ENCODE measurements around the gene SDF2. TPM values are rescaled to one million over a fixed set of nuclear protein-coding genes. Genes with fewer than 3 reads are reported as not detected.

SDF2 gene
- total RNA-seq, 1 donor from 2014 or later, result 51.0 TPM

DNA sequence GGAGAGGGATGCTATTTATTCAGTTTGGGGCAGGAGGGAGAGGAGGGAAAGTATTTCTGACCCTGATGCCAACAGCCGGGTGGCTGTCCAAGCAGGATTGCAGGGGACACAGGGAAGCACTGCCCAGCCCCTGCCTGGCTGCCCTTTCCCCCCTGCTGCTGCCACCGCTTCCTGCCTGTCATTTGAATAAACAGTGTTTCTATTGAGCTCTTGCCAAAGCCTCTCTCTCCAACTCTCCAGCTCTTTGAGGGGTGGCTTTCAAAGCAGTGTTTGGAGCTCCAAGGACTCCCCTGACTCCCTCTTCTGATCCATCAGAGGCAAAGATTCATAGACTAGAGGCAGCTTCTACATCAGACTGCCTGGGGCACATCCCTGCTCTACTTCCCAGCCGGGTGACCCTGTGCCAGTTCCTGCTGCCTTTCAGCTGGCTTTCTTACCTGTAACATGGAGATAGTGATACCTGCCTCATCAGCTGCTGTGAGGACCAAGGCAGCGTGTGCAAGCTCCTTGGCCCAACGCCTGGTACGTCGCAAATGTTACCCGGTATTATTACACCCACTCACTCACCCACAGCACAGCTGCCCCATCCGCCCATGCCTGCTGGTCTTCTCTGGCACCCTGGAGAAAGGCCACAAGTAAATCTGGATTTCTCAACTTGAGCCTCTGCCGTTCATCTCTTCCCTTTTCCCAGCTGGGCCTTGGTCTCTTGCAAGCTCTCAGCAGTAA lies 40.5 kb upstream of the SDF2 start:
- Mint-ChIP-seq H3K27me3 (ENCODE audit: low read depth) (no peaks in the 10 kb centered on the region), H3K36me3 (peaks cover 36% of the 10 kb centered on the region), H3K4me1 (no peaks in the 10 kb centered on the region), H3K4me3 (no peak overlapping the region), H3K9me3 (no peaks in the 10 kb centered on the region), H3K27ac (no peak overlapping the region)
- TF ChIP-seq CTCF (IDR thresholded peaks at IDR 0.05; ENCODE audit: unreplicated experiment), result no peak
- no peak for DNase-seq (ENCODE audit: low spot score in 2 of 2, unreplicated experiment in 2 of 2)

- no peak for TF ChIP-seq CTCF (IDR thresholded peaks at IDR 0.05; ENCODE audit: unreplicated experiment)
- Mint-ChIP-seq H3K27me3 (ENCODE audit: low read depth) (no peaks in the 10 kb centered on the region), H3K9me3 (no peaks in the 10 kb centered on the region), H3K4me3 (no peak overlapping the region), H3K36me3 (peaks cover 41% of the 10 kb centered on the region), H3K4me1 (no peaks in the 10 kb centered on the region), H3K27ac (no peak overlapping the region)
- DNase-seq (ENCODE audit: low spot score in 2 of 2, unreplicated experiment in 2 of 2), result no peak
Measured at GRCh38 chr17:28700830-28701492, 39.3 kb upstream of the SDF2 start.

DNA sequence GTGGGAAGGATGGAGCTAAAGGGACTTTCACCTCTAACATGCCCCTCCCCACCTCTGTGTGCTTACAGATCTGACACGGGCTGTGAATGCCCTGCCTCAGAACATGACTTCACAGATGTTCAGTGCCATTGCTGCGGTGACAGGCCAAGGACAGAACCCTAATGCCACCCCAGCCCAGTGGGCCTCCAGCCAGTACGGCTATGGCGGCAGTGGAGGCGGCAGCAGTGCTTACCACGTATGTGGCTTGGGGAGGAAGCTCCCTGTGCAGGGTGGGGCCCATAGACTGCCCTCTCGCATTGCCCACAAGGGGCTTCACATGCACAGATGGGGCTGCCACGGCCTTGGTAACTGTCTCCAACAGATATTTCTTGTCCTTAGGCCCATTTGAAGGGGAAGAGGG lies 38.6 kb upstream of the SDF2 start:
- TF ChIP-seq CTCF (IDR thresholded peaks at IDR 0.05; ENCODE audit: unreplicated experiment), result no peak
- no peak for DNase-seq (ENCODE audit: low spot score in 2 of 2, unreplicated experiment in 2 of 2)
- Mint-ChIP-seq H3K27me3 (ENCODE audit: low read depth) (no peaks in the 10 kb centered on the region), H3K36me3 (peaks cover 42% of the 10 kb centered on the region), H3K9me3 (no peaks in the 10 kb centered on the region), H3K4me3 (no peak overlapping the region), H3K27ac (no peak overlapping the region), H3K4me1 (no peaks in the 10 kb centered on the region)

DNA sequence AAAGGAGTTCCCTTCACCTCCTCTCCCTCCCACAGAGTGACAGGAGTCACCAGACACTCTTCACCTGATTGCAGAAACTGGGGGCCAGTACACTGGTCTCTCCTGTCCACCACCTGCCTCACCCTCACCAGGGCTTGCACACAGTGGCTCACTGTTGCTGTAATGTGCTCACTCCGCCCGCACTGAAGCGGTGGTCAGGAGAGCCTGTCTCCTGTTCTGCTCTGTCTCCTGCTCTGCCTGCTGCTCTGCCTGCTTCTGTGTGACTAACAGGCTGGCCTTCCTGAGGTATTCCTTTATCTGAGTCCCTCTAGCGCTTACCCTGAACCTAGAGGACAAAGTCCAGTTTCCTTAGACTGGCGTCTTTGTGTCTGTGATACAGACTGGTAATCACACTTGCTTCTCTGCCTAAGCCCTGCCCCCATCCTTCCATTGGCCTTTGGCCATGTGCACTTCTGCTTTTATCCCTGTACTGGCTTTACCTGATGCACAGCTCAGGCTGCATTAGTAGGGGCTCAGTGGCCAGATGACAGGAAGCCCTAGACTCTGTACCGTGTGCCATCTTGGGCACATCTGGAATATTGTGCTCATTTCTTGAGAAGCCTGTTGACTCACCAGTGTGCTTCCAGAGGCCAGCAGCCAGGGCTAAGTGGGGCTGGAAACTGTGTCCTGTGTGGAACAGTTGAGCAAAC lies 36.7 kb upstream of the SDF2 start:
- Mint-ChIP-seq H3K9me3 (no peaks in the 10 kb centered on the region), H3K27me3 (ENCODE audit: low read depth) (no peaks in the 10 kb centered on the region), H3K36me3 (peaks cover 50% of the 10 kb centered on the region), H3K27ac (no peak overlapping the region), H3K4me3 (no peak overlapping the region), H3K4me1 (no peaks in the 10 kb centered on the region)
- DNase-seq (ENCODE audit: low spot score in 2 of 2, unreplicated experiment in 2 of 2), result no peak
- no peak for TF ChIP-seq CTCF (IDR thresholded peaks at IDR 0.05; ENCODE audit: unreplicated experiment)

DNA sequence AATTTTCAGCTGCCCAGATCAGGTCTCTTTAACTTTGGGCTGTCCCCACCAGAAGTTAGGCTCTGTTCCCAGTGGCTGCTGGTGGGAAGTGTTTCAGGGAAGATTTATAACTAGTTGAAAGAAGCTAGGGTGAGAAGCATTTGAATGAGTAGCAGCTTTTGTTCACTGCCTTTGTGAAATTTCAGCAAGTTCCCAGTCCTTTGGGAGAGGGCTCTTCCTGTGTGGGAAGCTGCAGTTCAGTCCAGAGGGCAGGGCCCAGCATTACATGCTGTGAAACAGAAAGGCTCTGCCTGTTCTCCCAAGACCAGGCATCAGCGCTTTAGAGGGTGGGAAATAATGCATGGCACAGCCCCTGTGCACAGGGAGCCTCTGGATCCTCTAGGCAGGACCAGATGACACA lies 32.2 kb upstream of the SDF2 start:
- Mint-ChIP-seq H3K27ac (no peak overlapping the region), H3K36me3 (peaks cover 48% of the 10 kb centered on the region), H3K4me3 (no peak overlapping the region), H3K4me1 (no peaks in the 10 kb centered on the region), H3K27me3 (ENCODE audit: low read depth) (no peaks in the 10 kb centered on the region), H3K9me3 (no peaks in the 10 kb centered on the region)
- no peak for TF ChIP-seq CTCF (IDR thresholded peaks at IDR 0.05; ENCODE audit: unreplicated experiment)
- DNase-seq (ENCODE audit: low spot score in 2 of 2, unreplicated experiment in 2 of 2), result no peak

Data from mesothelial cell of epicardium (in vitro differentiated cells).